ENCODE results near the gene LSMEM2.
"Not testable (repeated sequence)": the region's sequence is repeated elsewhere in the genome, so short reads cannot be mapped to it uniquely, and the experiment has no call there.

The LSMEM2 gene

GRCh38 chr3:50246517-50246954, 32.4 kb upstream of the LSMEM2 start:
- DNase-seq: no peak

GRCh38 chr3:50248387-50248786, 30.5 kb upstream of the LSMEM2 start:
- no peak for DNase-seq

GRCh38 chr3:50249457-50249856, 29.4 kb upstream of the LSMEM2 start:
- DNase-seq: no peak

DNA sequence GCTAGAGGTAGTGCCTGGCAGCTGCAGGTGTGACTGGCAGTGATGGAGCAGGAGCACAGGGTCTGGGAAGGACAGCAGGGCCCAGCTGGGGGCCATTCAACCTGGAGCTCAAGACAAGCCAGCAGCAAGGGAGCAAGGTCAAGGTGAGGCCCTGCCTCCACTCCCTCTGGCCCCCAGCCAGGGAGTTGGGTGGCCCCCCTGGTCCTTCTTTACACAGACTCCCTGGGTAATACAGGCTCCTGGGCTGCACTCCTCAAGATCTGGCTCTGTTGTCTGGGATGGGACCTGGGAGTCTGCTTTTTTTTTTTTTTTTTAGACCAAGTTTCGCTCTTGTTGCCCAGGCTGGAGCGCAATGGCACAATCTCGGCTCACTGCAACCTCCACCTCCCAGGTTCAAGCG, 28.4 kb upstream of the LSMEM2 start:
- no peak for DNase-seq

GRCh38 chr3:50251220-50251619, 27.7 kb upstream of the LSMEM2 start:
- DNase-seq: no peak

- DNase-seq: no peak
Measured at GRCh38 chr3:50254577-50255250, 24.2 kb upstream of the LSMEM2 start.

DNA sequence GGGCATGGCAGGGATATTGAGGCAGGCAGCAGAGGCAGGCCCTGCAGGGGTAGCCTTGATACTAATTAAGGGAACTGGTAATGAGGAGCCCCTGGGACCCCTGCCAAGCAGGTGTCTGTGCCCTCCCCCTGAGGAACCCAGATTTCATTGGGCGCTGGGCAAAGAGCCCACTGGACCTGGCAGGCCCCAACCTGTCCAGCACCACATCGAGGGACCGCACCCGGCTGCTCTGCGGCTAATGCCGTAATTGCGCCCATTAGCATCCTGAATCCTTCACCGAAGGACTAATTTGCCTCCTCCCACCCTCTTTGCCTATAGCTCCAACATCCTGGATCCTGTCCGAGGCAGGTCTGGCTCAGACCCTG, 23.7 kb upstream of the LSMEM2 start:
- DNase-seq: no peak

- no peak for DNase-seq
Measured at GRCh38 chr3:50256978-50257890, 21.7 kb upstream of the LSMEM2 start.

GRCh38 chr3:50258029-50258680, 20.7 kb upstream of the LSMEM2 start:
- DNase-seq: no peak

GRCh38 chr3:50258979-50259378, 19.9 kb upstream of the LSMEM2 start:
- no peak for DNase-seq

DNA sequence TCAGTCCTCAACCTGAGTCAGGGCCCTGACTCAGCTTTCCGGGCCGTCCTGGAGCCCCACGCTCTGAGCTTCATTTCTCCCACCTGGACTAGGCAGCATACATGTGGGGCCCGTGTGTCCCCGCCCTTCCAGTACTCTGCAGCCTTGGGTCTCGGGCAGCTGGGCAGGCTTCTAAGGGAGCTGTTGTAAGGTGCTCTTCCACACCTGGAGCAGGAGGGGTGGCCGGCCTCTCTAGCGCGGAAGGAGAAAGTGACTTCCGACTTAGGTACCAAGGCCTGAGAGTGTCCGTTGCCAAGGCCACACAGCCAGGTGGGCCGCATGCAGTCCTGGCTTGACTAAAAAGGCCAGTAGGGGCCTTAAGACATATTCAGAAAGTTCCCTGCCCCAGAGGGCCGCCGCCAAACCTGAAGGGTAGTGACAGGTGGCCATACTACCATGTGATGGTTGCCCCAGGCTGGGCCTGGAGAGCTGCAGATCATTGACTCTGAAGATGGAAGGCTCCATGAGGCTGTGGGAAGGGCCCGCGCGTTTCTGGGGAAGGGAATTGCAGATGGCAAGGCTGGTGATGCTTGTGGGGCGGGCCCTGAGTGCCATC, 19.4 kb upstream of the LSMEM2 start:
- no peak for DNase-seq

DNA sequence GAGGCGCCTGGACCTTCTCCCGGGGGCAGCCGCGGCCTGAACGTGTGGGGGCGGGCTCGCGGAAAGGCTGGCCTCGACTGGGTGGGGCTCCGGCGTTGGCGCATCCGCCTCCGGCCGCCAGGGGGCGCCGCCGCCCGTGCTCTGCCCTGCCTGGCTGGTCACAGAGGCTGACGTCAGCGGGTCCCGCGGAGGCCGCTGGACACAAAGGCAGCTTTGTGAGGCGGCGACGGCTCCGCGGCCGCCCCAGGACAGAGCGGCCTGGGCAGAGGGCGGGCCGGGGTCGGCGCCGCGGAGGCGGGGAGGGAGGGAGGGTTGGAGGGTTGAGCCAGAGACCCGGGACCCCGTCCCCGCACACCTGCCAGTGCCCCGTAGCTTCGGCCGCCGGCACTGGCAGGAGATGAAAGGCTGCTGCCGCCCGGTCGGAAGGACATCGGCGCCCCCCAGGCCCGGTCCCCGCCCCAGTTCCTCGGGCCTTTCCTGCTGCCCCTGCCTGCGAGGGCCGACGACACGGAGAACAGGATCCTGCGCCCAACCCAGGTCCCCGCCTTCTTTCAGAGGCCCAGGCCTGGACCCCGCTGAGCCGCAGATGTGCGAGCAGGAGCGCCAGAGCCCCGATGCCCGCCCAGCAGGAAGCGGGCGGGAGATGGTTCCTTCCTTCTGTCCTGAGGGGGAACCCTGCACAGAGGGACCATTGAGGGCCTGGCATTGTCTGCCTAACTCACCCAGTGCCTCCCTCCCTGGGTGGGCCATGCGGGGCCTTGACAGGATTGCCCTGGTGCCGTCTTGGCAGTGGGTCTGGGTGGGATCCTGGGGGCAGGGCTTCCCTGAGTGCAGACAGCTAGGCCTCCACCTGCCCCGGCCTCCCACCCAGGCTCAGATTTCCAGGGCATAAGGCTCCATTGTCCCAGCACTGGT, 18.6 kb upstream of the LSMEM2 start:
- peak; percentile 9 to 62 for DNase-seq

- DNase-seq: no peak
Measured at GRCh38 chr3:50260942-50261441, 17.9 kb upstream of the LSMEM2 start.

DNA sequence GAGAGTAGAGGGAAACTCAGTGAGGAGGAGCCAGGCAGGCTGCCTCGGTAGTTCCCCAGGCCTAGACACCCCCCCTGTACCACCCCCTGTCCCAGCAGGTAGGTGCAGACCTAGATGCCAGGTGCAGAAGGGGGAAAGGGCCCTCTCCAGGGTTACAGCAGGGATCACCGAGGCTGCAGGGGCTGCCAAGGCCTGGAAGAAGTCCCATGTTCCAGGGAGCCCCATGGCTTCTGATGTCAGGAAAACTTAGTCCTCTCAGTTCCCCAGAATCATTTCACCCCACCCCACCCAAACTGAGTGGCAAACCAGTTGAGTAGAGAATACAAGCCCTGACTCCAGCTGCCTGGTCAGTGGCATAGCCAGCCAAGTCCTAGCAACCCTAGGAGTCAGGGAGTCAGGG, 17.4 kb upstream of the LSMEM2 start:
- DNase-seq: no peak

GRCh38 chr3:50262200-50262599, 16.7 kb upstream of the LSMEM2 start:
- not testable (repeated sequence) for DNase-seq

DNA sequence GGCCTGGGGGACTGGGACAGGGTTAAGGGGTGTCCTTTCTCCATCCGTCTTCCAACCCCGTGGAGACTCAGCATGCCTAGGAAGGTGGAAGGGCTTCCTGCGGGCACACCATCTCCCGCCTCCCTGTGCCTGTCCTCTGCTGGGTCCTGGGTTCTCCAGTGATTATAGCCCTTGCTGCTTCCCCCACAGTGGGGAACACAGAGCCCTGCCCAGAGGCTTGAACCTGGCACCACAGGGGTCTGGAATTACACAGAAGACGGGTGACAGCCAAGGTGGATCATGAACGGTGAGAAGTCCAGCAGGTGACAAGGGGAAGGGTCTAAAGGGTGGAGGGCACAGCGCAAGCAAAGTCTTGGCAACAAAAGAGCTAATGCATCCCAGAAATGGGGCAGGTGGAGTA, 16.1 kb upstream of the LSMEM2 start:
- no peak for DNase-seq

DNA sequence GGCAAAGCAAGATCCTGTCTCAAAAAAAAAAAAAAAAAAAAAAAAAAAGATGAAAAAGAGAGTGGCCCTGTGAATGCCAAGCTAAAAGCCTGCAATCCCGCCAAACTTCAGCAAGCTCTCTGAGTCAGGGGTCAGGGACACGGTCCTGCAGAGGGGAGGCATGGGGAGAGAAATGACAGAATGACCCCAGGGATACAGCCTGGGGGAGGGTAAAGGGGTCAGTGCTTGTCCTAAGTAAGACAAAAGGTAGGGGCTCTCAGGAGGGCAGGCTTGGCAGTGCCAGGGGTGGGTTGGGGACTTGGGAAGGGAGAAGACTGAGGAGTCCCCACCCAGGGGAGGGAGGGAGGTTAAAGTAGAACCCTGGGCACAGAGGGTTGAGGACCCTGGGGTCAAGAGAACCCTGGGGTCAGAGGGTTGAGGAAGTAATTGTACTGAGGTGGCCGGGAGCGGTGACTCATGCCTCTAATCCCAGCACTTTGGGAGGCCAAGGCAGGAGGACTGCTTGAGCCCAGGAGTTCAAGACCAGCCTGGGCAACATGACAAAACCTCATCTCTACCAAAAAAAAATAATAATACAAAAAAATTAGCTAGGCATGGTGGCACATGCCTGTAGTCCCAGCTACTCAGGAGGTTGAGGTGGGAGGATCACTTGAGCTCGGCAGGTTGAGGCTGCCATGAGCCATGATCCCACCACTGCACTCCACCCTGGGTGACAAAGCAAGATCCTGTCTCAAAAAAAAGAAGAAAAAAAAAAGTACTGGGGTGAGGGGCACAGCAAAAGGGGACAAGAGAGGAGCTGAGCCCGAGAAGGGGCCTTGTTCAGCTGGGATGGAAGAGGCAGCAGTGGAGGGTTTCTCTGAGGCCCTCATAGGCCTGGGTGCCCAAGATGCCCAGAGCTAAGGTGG, 15.2 kb upstream of the LSMEM2 start:
- no peak for DNase-seq

DNA sequence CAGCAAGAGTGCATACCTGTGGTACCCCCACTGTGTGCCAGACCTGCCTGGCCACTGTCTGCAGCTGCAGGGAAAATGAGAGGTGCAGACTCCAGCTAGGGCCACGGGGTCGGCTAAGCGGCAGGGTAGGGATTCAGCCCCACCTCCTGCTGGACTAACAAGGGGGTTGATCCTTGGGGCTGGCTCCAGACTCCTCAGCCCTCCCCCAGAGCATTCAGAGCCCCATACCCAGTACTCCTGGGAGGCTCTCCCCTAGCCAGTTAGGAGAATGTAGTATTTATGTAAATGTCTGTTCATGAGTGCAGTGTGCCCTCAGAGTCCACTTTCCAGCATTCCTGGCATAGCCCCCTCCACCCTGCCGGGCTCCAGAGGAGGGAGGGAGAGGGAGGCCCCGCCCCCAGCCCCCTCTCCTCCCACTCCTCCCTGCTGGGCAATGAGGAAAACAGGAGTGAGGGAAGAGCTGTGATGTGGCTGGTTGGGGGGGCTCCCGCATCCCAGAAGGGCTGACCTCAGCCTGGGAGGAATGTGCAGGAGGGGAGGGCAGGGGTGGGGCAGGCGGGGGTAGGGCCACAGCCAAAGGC, 14.4 kb upstream of the LSMEM2 start:
- DNase-seq: no peak

DNA sequence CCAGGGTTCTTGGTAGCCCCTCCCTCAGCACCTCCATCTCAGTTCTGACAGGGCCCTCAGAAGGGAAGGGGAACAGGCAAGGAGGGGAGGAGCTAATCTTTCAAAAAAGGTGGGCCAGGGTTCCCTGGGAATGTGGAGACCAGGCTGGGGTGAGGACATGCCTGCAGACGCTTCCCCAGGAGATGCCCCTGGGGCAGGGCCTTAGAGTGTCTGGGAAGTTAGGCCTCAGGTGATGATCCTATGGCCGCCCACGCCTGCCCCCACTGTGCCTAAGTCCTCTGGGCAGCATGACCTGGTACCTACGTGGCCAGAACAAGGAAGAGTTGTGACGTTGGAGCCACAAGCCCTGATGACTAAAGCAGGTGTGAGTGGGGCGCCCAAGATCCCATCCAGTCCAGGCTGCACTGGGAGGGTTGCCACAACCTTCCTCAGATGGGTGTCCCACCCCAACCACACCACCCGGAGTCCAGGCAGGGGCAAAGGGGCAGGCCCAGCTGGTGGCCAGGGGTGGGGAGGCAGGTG, 13.9 kb upstream of the LSMEM2 start:
- no peak for DNase-seq

DNA sequence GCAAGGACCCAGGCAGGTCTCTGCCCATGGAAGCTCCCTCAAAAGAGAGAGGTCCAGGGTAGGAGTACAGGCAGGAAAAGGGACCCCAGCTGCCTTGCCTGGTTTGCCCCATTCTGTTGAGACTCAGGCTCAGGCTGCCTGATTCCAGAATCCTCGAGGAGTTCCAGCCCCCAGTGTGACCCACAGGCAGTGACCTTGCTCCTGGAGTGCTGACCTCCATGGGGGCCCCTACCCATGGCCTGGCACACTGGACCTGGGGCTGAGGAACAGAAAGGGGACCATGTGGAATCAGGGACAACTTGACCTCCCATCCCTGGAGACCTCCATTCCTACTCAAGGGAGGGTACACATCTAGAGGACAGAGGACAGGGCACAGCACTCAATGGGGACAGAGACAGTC, 13.3 kb upstream of the LSMEM2 start:
- DNase-seq: no peak
